Measurements from ENCODE around the gene FOLR2. TPM values are rescaled to one million over a fixed set of nuclear protein-coding genes. Genes with fewer than 3 reads are reported as not detected.

FOLR2 gene
- total RNA-seq, 4 donors from 2014 or later = 6.6 to 12.5 (median 7.7) TPM

DNA sequence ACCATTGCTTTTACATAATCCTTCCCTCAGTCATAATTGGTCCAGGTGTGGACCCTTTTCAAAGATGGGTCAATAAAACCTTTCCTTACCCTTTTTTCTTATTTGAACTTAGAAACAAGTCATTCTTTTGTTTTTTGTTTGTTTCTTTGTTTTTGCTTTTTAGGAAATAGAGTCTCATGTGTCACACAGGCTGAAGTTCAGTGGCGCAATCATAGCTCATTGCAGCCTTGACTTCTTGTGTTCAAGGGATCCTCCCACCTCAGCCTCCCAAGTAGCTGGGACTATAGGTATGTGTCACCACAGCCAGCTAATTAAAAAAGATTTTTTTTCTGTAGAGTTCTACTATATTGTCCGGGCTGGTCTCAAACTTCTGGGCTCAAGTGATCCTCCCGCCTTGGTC, 36.8 kb downstream of the FOLR2 start:
- intact Hi-C loops (cut with DNase I; ENCODE audit: low total_unique reads) = no loop called here
- H3K4me3 ChIP-seq (ENCODE audit: low read depth, poor library complexity, severe bottlenecking) = no peak overlapping the region
- TF ChIP-seq, protein P1, sequence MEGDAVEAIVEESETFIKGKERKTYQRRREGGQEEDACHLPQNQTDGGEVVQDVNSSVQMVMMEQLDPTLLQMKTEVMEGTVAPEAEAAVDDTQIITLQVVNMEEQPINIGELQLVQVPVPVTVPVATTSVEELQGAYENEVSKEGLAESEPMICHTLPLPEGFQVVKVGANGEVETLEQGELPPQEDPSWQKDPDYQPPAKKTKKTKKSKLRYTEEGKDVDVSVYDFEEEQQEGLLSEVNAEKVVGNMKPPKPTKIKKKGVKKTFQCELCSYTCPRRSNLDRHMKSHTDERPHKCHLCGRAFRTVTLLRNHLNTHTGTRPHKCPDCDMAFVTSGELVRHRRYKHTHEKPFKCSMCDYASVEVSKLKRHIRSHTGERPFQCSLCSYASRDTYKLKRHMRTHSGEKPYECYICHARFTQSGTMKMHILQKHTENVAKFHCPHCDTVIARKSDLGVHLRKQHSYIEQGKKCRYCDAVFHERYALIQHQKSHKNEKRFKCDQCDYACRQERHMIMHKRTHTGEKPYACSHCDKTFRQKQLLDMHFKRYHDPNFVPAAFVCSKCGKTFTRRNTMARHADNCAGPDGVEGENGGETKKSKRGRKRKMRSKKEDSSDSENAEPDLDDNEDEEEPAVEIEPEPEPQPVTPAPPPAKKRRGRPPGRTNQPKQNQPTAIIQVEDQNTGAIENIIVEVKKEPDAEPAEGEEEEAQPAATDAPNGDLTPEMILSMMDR (IDR thresholded peaks at IDR 0.05) = no peak
- TF ChIP-seq POLR2A (IDR thresholded peaks at IDR 0.05) = no peak
- WGBS, 2 donors = 95 to 96% methylated on average over 3 of the region's 3 CpGs
- peak in 1 of 2 donors; percentile 3 for DNase-seq (ENCODE audit: low spot score in 2 of 2)

DNA sequence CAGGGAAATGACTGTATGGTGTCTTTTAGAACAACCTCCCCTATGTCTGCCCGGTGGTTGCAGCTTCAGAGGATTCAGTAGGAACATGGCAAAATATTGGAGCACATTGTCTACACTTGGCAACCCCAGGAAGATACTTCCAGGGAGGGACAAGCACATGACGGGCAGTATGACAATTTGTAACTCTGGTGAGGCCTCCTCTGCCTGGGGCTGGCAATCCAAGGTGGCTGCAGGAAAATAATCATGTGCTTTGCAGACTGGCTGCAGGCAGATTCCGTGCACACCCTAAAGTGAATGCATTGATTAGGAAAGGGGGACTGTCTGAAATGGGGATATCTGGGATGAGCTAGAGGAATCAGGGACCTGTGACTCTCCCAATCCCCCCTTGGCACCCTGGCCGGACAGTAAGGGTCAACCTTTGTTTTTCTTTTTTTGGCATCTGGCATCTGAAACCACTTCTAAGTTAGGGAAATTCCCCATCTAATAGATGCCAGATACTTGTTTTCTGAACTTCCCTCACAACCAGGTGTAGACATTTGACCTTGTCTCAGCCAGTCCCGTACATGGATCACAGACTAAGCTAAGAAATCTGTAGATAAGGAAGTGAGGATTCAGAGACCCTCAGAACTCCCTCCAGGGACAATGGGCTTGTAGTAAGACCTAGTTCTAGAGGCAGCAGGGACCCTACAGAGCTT, 37.9 kb downstream of the FOLR2 start:
- WGBS, 2 donors = 76 to 85% methylated on average over 5 of the region's 5 CpGs
- TF ChIP-seq POLR2A (IDR thresholded peaks at IDR 0.05) = no peak
- TF ChIP-seq, protein P1 (IDR thresholded peaks at IDR 0.05) = no peak

DNA sequence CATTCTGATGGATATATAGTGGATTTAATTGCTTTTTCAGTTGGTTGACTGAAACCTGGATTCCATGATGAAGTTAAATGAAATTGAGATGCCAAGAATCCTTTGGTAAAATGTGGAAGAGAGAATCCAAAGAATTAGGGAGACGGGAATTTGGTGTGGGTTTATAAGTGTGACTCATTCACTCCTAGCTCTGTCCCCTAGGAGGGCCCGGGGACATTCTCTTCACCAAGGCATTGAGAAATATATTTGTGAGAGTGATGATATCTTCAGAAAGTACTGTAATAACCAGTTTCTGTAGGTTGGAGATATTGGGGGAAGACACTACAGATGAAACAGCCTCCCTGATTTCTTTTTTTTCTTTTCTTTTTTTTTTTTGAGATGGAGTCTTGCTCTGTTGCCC, 41.0 kb downstream of the FOLR2 start:
- WGBS, 2 donors = 59 to 81% methylated on average over 2 of the region's 2 CpGs
- no peak overlapping the region for H3K4me3 ChIP-seq (ENCODE audit: low read depth, poor library complexity, severe bottlenecking)
- DNase-seq (ENCODE audit: low spot score in 2 of 2) = no peak
- TF ChIP-seq, protein P1 (IDR thresholded peaks at IDR 0.05) = no peak
- no peak for TF ChIP-seq POLR2A (IDR thresholded peaks at IDR 0.05)
- intact Hi-C loops (cut with DNase I; ENCODE audit: low total_unique reads) = no loop called here

More for the DNA sequence above, 37.9 kb downstream of the FOLR2 start:
- no peak overlapping the region for H3K4me3 ChIP-seq (ENCODE audit: low read depth, poor library complexity, severe bottlenecking)
- peak in 1 of 2 donors; percentile 72 for DNase-seq (ENCODE audit: low spot score in 2 of 2)
- intact Hi-C loops (cut with DNase I; ENCODE audit: low total_unique reads) = no loop called here

DNA sequence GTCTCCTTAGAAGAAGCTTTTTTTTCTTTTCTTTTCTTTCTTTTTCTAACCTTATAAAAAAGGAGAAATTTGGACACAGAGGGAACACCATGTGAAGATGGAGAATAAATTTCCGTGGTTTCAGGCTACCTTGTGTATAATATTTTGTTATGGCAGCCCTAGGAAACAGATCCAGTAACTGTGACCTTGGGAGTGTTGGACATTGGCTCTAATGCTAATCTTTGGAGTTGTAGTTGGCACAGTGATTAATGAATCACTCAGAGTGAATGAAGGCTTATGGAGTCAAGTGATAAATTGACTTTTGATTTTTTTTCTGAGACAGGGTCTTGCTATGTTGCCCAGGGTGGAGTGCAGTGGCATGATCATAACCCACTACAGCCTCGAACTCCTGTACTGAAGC, 42.9 kb downstream of the FOLR2 start:
- TF ChIP-seq, protein P1 (IDR thresholded peaks at IDR 0.05) = no peak
- TF ChIP-seq POLR2A (IDR thresholded peaks at IDR 0.05) = no peak
- intact Hi-C loops (cut with DNase I; ENCODE audit: low total_unique reads) = no loop called here
- H3K4me3 ChIP-seq (ENCODE audit: low read depth, poor library complexity, severe bottlenecking) = no peak overlapping the region
- DNase-seq (ENCODE audit: low spot score in 2 of 2) = no peak
- 84 to 93% methylated on average over 2 of the region's 2 CpGs for WGBS, 2 donors

DNA sequence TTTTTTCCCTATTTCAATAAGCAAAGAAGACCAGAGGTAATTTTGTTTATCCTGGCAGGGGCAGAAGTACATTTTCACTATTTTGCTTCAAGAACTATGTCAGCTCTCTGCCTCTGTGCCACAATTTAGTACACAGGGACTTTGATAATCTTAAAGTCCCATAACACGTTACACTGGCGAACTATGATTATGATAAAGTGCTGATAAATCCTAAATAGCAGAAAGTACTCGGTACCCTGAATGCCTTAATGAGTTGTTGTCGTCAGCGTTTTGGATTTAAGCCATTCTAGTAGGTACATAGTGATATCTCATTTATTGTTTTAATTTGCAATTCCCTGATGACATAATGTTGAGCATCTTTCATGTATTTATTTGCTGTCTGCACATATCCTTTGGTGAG, 44.0 kb downstream of the FOLR2 start:
- WGBS, 2 donors = 63 to 76% methylated on average over 5 of the region's 5 CpGs
- intact Hi-C loops (cut with DNase I; ENCODE audit: low total_unique reads) = no loop called here
- DNase-seq (ENCODE audit: low spot score in 2 of 2) = no peak
- no peak for TF ChIP-seq POLR2A (IDR thresholded peaks at IDR 0.05)
- TF ChIP-seq, protein P1 (IDR thresholded peaks at IDR 0.05) = no peak
- H3K4me3 ChIP-seq (ENCODE audit: low read depth, poor library complexity, severe bottlenecking) = no peak overlapping the region

DNA sequence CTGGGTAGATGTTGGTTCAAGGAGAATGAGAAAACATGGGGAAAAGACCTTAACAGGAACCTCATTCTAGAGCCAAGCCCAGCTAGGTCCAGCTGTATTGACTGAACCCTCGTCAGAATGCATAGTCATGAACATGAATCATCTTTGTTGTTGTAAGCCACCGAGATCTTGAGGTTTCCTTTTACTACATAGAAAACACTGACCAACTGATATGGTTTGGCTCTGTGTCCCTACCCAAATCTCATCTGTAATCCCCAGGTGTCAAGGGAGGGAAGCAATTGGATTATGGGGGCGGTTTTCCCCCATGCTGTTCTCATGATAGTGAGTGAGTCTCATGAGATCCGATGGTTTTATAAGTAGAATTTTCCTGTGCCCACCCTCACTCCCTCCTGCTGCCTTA, 46.8 kb downstream of the FOLR2 start:
- TF ChIP-seq, protein P1 (IDR thresholded peaks at IDR 0.05) = no peak
- TF ChIP-seq POLR2A (IDR thresholded peaks at IDR 0.05) = no peak
- 72 to 74% methylated on average over 4 of the region's 4 CpGs for WGBS, 2 donors
- no peak for DNase-seq (ENCODE audit: low spot score in 2 of 2)
- no peak overlapping the region for H3K4me3 ChIP-seq (ENCODE audit: low read depth, poor library complexity, severe bottlenecking)
- intact Hi-C loops (cut with DNase I; ENCODE audit: low total_unique reads) = no loop called here

Measured in lower leg skin (tissue), 4 donors.